D721Med (cell line): ENCODE data around the gene APLF.

Source experiments
- DNase-seq: peaks from one replicate; pipeline ENCODE4 v3.0.0; 2011; ENCODE audit warnings: low spot score; ENCODE audit not compliant: insufficient read length
- FAIRE-seq: peaks from 2 replicates; lab custom pipeline; 2011; peaks lifted over from hg19 to GRCh38; lab: Jason Lieb, UNC
- TF ChIP-seq, protein P1 (sequence below): IDR thresholded peaks from 2 replicates; pipeline ENCODE4 v1.5.1; 2012; ENCODE audit warnings: mild to moderate bottlenecking, control low read depth; ENCODE audit not compliant: insufficient read depth; ENCODE audit errors: missing control alignments

Gene APLF

GRCh38 chr2:68603059-68603458 is 135.7 kb downstream of the APLF start:
- FAIRE-seq (no peak), DNase-seq (no peak)
- TF ChIP-seq, protein P1, sequence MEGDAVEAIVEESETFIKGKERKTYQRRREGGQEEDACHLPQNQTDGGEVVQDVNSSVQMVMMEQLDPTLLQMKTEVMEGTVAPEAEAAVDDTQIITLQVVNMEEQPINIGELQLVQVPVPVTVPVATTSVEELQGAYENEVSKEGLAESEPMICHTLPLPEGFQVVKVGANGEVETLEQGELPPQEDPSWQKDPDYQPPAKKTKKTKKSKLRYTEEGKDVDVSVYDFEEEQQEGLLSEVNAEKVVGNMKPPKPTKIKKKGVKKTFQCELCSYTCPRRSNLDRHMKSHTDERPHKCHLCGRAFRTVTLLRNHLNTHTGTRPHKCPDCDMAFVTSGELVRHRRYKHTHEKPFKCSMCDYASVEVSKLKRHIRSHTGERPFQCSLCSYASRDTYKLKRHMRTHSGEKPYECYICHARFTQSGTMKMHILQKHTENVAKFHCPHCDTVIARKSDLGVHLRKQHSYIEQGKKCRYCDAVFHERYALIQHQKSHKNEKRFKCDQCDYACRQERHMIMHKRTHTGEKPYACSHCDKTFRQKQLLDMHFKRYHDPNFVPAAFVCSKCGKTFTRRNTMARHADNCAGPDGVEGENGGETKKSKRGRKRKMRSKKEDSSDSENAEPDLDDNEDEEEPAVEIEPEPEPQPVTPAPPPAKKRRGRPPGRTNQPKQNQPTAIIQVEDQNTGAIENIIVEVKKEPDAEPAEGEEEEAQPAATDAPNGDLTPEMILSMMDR, result no peak

GRCh38 chr2:68604077-68604476 is 136.7 kb downstream of the APLF start:
- TF ChIP-seq, protein P1, result no peak
- no peak for FAIRE-seq

DNA sequence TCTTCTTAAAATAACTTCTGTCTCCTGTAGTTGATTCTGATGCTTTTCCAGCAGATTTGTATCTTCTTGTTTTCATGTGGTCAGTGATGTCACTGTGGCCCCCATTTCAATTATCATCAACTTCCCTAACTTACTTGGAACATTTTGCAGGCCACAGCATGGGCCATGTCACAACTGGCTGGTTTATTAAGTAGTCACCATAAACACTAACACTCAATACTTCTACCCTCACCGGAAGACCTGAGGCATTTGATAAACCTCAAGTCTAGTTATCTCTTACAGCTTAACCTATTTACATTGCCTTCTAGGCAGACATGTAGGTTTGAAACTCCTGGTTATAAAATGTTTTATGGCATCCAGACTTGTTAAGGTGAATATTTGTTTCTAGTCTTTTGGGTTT is 138.6 kb downstream of the APLF start:
- no peak for FAIRE-seq
- TF ChIP-seq, protein P1, result no peak
- no peak for DNase-seq

More at GRCh38 chr2:68604077-68604476, 136.7 kb downstream of the APLF start:
- DNase-seq, result no peak

DNA sequence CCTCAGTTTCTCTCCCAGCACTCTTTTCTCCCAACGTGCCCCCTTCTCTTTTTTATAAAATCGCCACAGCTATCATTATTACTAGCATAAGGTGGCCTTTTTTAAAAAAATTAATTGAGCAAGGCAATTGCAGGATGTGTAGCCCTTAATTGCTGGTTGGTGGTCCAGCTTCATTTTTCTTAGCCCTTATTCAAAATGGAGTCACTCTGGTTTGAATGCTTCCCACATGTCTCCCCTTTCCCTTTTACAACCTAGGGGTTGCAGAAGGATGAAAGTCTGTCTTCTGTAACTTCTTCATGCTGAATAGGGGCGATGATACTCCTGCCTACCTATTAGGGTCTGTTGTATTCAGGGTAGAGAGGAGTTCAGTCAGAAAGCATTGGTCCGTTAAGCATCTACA is 139.4 kb downstream of the APLF start:
- DNase-seq (no peak), FAIRE-seq (no peak)
- TF ChIP-seq, protein P1, result no peak

DNA sequence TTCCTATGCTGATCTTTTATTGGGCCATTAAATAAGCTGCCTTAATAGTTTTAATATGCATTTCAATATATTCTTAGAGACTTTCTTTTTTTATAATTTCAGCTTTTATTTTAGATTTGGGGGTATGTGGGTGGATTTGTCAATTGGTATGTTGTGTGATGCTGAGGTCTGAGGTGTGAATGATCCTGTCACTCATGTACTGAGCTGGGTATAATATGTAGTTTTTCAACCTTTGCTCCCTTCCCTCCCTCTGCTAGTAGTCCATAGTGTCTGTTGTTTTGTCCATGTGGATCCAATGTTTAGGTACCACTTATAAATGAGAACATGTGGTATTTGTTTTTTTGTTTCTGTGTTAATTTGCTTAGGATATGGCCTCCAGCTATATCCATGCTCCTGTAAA is 140.5 kb downstream of the APLF start:
- TF ChIP-seq, protein P1, result no peak
- DNase-seq (no peak), FAIRE-seq (no peak)

DNA sequence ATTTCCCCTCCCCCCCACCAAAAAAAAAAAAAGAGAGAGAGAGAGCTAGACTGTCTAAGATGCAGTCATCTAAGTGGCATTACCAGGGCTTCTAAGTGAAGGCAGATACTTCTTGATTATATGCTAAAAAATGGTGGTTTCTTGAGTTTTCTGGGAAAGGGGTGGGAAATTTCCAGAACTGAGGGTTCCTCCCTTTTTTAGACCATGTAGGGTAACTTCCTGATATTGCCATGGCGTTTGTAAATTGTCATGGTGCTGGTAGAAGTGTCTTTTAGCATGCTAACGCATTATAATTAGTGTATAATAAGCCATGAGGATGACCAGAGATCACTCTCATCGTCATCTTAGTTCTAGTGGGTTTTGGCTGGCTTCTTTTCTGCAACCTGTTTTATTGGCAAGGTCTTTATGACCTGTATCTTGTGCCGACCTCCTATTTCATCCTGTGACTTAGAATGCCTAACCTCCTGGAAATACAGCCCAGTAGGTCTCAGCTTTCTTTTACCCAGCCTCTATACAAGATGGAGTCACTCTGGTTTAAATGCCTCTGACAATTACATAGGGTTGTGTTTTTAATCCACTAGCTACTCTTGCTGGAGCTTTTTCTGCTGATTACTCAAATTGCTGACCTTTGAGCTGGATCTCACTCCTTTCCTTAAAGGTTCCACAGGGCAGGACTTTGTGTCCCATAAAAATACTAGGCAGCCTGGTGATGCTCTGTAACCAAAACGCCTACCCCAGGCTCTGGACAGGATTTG is 145.6 kb downstream of the APLF start:
- DNase-seq (no peak), FAIRE-seq (no peak)
- TF ChIP-seq, protein P1, result no peak

- FAIRE-seq (no peak), DNase-seq (no peak)
Observed at GRCh38 chr2:68620772-68621171, 153.4 kb downstream of the APLF start.

More at GRCh38 chr2:68620772-68621171, 153.4 kb downstream of the APLF start:
- TF ChIP-seq, protein P1, result no peak
